Kidney (tissue), 14 donors: ENCODE measurements around the gene RASA3. TPM values are rescaled to one million over a fixed set of nuclear protein-coding genes. Genes with fewer than 3 reads are reported as not detected.

Experiments
- DNase-seq, 5 donors: peaks; one replicate each; pipeline ENCODE4 v3.0.0-alpha.2; 2013 to 2020
- FAIRE-seq: peaks from 2 replicates; lab custom pipeline; 2012; peaks lifted over from hg19 to GRCh38; lab: Jason Lieb, UNC
- H3K27ac ChIP-seq, 2 donors: one replicate each; pipeline ENCODE4 v1.7.0; 2013; ENCODE audit warnings: low read depth in 2 of 2, low read length in 2 of 2, inconsistent platforms in 1 of 2
- H3K27me3 ChIP-seq: one replicate; pipeline ENCODE4 v1.7.1; 2013; ENCODE audit warnings: low read length, inconsistent platforms; ENCODE audit not compliant: control insufficient read depth, insufficient read depth
- H3K36me3 ChIP-seq, 3 donors: one replicate each; pipeline versions ENCODE4 v1.7.0 to v1.7.1; 2013; ENCODE audit warnings: low read length in 3 of 3, control low read depth in 1 of 3, inconsistent platforms in 1 of 3; ENCODE audit not compliant: insufficient read depth in 3 of 3, control insufficient read depth in 2 of 3
- H3K4me1 ChIP-seq, 3 donors: one replicate each; pipeline versions ENCODE4 v1.7.0 to v1.7.1; 2013; ENCODE audit warnings: low read length in 3 of 3, inconsistent platforms in 1 of 3, low read depth in 1 of 3; ENCODE audit not compliant: control insufficient read depth in 2 of 3, insufficient read depth in 2 of 3
- H3K4me3 ChIP-seq, 3 donors: one replicate each; pipeline versions ENCODE4 v1.7.0 to v1.8.1; 2013; ENCODE audit warnings: low read length in 3 of 3, control low read depth in 1 of 3, inconsistent platforms in 1 of 3
- H3K9ac ChIP-seq, 3 donors: one replicate each; pipeline versions ENCODE4 v1.7.0 to v1.7.1; 2013; ENCODE audit warnings: low read length in 3 of 3, control low read depth in 1 of 3, inconsistent platforms in 1 of 3
- H3K9me3 ChIP-seq, 3 donors: one replicate each; pipeline versions ENCODE4 v1.7.0 to v1.7.1; 2013; ENCODE audit warnings: low read length in 3 of 3, control low read depth in 1 of 3, inconsistent platforms in 1 of 3; ENCODE audit not compliant: control insufficient read depth in 2 of 3, insufficient read depth in 1 of 3
- intact Hi-C: fragments of 100-400 bp; cut with DNase I; formaldehyde crosslinking; loops from one replicate; pipeline ENCODE4 v1.11.1; 2022
- polyA plus RNA-seq: library from polyadenylated mRNA; stranded (reverse); fragments of 350-450 nt; fragmentation: Illumina TruSeq; extraction: RNeasy Lipid Tissue Mini Kit (QIAGEN cat#74804); gene quantifications from one replicate; pipeline ENCODE4 v1.2.3, GENCODE V29; 2014; ENCODE audit warnings: low read depth, low replicate concordance; ENCODE audit not compliant: insufficient read depth
- total RNA-seq: library from RNA; stranded (reverse); fragmentation: NEBNext Ultra II Directional; extraction: Animal tissue kit (Norgen Biotek cat#: 25700); gene quantifications from one replicate; pipeline ENCODE4 v1.2.1, GENCODE V29; 2021
- TF ChIP-seq, protein P1 (sequence below): IDR thresholded peaks from 3 replicates; pipeline ENCODE4 v1.5.1; 2012; ENCODE audit warnings: mild to moderate bottlenecking, moderate library complexity, borderline replicate concordance; ENCODE audit not compliant: insufficient read depth; ENCODE audit errors: extremely low read depth
- donor health status: control.
- donor health status: control.
- donor health status: control.
- donor health status: control.
- donor health status: control.
- donor health status: DM: yes; HTN: yes; CAD: no.
- donor health status: Normal renal cell carcinoma (clear cell type).

Gene RASA3
- total and polyA plus RNA-seq, 2 donors from 2014 or later = 4.2 to 28.8 TPM

DNA sequence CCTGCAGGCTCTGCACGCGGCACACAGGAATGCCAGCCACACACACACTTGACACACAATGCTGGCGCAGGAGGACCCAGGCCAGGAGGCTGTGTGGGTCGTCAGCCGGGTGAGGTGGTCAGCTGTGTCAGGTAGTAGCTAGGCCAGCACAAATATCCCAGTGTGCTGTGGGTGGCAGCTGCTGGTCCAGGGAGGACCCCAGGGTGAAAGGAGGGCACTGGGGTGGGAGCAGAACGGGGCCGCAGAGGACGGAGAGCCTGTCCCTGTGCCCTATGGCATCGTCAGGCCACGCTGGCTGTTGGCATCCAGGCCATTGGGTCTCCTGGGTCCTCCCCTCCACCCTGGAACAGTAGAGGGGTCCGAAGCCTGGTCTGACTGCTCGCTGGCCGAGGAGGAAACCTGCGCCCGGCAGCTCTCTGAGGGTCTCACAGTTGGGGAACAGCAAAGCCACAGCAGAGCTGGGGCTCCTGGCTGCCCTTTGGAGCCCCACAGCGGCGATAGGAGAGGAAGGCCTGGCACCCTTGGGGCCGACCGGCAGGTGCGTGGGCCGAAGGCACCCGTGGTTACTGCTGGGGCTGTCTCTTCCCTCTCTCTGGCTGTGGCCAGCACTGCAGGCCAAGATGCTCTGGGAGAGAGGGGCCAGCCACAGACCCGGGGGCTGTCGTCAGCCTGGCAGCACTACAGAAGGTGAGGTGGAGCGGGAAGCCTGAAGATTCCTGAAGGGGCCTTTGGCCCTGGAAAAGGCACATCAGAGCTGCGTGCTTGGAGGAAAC lies 185.8 kb downstream of the RASA3 start:
- Histone ChIP-seq H3K9ac (no peak overlapping the region), H3K4me3 (no peak overlapping the region), H3K4me1 (no peaks in the 10 kb centered on the region), H3K36me3 (no peaks in the 10 kb centered on the region), H3K27ac (no peak overlapping the region), H3K27me3 (no peaks in the 10 kb centered on the region), H3K9me3 (no peaks in the 10 kb centered on the region)
- no peak for FAIRE-seq
- TF ChIP-seq, protein P1, sequence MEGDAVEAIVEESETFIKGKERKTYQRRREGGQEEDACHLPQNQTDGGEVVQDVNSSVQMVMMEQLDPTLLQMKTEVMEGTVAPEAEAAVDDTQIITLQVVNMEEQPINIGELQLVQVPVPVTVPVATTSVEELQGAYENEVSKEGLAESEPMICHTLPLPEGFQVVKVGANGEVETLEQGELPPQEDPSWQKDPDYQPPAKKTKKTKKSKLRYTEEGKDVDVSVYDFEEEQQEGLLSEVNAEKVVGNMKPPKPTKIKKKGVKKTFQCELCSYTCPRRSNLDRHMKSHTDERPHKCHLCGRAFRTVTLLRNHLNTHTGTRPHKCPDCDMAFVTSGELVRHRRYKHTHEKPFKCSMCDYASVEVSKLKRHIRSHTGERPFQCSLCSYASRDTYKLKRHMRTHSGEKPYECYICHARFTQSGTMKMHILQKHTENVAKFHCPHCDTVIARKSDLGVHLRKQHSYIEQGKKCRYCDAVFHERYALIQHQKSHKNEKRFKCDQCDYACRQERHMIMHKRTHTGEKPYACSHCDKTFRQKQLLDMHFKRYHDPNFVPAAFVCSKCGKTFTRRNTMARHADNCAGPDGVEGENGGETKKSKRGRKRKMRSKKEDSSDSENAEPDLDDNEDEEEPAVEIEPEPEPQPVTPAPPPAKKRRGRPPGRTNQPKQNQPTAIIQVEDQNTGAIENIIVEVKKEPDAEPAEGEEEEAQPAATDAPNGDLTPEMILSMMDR = no peak
- intact Hi-C loops = no loop called here
- peak in 1 of 5 donors; percentile 70 for DNase-seq

DNA sequence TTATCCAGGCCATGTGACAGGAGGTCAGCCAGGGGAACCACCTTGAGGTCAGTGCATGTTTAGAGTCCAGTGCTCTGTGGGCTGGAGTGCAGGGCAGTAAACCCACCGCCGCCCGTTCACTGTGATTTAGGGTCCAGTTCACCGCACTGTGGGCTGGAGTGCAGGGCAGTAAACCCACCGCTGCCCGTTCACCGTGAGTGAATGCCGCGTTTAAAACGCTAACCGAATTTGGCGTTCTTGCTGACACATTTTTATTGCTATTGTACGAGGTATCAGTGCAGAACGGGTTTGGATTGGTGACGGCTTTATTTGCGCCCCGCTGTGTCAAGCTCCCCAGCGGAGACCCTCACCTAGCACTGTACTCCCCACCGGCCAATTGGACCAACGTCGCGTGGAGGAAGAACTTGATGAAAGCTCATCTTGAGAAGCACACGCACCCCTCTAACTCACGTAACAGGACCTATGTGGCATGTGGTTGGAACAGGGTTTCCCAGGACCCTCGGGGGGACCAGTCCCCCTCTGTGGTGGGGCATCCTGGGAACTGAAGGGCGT lies 186.5 kb downstream of the RASA3 start:
- Histone ChIP-seq H3K9ac (no peak overlapping the region), H3K36me3 (no peaks in the 10 kb centered on the region), H3K9me3 (no peaks in the 10 kb centered on the region), H3K4me1 (no peaks in the 10 kb centered on the region), H3K27ac (no peak overlapping the region), H3K27me3 (no peaks in the 10 kb centered on the region), H3K4me3 (no peak overlapping the region)
- TF ChIP-seq, protein P1 = no peak
- no peak for DNase-seq
- intact Hi-C loops = no loop called here
- no peak for FAIRE-seq

DNA sequence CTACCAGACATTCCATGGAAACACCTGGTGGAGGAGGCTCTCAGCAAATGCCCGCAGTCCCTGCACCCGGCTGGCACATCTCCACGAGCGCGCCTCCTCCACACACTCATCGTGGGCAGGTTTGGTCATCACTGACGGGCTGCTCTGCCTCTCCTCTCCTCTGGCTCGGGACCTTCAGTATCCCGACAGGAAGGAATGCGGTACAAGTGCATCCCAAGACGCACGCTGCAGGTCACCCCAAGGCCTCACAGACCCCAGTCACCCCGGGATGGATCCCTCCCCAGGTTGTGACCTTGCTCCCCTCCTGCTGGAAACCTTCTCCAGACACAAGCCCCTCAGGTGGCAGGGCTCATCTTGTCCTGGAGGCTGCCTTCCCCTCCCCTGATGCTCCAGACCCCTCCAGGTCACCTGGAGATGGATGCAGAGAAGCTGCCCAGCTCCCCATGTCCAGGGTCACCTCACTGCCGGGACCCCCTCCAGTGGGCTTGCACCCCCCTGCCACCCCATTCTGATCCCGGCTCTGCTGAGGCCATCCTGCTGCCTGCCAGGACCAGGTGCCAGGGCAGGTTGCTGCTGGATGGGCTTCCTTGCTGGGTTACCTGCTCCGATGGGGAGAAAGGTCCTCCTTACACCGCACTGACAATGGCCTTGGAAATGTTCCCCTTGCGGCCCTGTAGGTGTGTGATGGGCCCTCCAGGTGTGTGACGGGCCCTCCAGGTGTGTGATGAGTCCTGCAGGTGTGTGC lies 188.4 kb downstream of the RASA3 start:
- no peak overlapping the region for H3K27ac ChIP-seq
- TF ChIP-seq, protein P1 = no peak
- H3K4me3 ChIP-seq = no peak overlapping the region
- H3K9me3 ChIP-seq = no peaks in the 10 kb centered on the region
- H3K9ac ChIP-seq = no peak overlapping the region
- H3K27me3 ChIP-seq = no peaks in the 10 kb centered on the region
- H3K36me3 ChIP-seq = no peaks in the 10 kb centered on the region
- DNase-seq (peak in 1 of 5 donors; percentile 60), FAIRE-seq (no peak)
- intact Hi-C loops = no loop called here
- H3K4me1 ChIP-seq = no peaks in the 10 kb centered on the region
